HepG2 (cell line): ENCODE results near the gene ATP1A2. TPM values are rescaled to one million over a fixed set of nuclear protein-coding genes. Genes with fewer than 3 reads are reported as not detected.

Experiments
- ATAC-seq: fragments of 200-7000 bp; cut with Tn5 transposase; 3 replicates; pipeline ENCODE4 v1.9.1; 2020; ENCODE audit warnings: mild to moderate bottlenecking, moderate library complexity
- BruUV-seq: library from RNA; stranded (reverse); fragments of 400-500 nt; replicated peaks from 2 replicates; lab custom pipeline; 2021; lab: Mats Ljungman, UMichigan
- CTCF ChIA-PET: fragments of 300-600 bp; formaldehyde crosslinking; extraction: SDS; loops from one replicate; lab custom pipeline; 2021; ENCODE audit warnings: low total read pairs, inconsistent platforms, low intra/inter-chr PET ratio; lab: Yijun Ruan, JAX
- POLR2A ChIA-PET: fragments of 350-600 bp; sonication (Branson Sonifier 250); formaldehyde crosslinking; loops from one replicate; lab custom pipeline; 2020; ENCODE audit warnings: antibody characterized with exemption, inconsistent platforms; lab: Yijun Ruan, JAX
- DNase-seq: peaks from one replicate; pipeline ENCODE4 v3.0.0-alpha.2; 2015; ENCODE audit warnings: low spot score
- FAIRE-seq: peaks from 3 replicates; lab custom pipeline; 2011; peaks lifted over from hg19 to GRCh38; lab: Jason Lieb, UNC
- H2AFZ ChIP-seq: one replicate; pipeline ENCODE4 v1.6.1; 2011; ENCODE audit warnings: low read length, inconsistent platforms
- H3K27ac ChIP-seq: fragments of 300-600 bp; 3 replicates; pipeline ENCODE4 v1.8.0; 2011; ENCODE audit warnings: mixed run types, mild to moderate bottlenecking, mixed read lengths, low read length, inconsistent platforms; ENCODE audit not compliant: insufficient read depth; ENCODE audit errors: extremely low read length
- H3K27me3 ChIP-seq, 2 experiments: fragments of 200-600 bp in 1 of 2; 2 replicates in 1 of 2; 3 replicates in 1 of 2; pipeline versions ENCODE4 v1.6.0 to v1.8.0; 2011; ENCODE audit warnings: low read length in 2 of 2, mild to moderate bottlenecking in 2 of 2, moderate library complexity in 2 of 2, inconsistent platforms in 1 of 2; ENCODE audit not compliant: insufficient read depth in 2 of 2, control insufficient read depth in 1 of 2
- H3K36me3 ChIP-seq, 2 experiments: fragments of 200-600 bp in 1 of 2; replicated peaks in 1 of 2; 2 replicates in 1 of 2; 3 replicates in 1 of 2; pipeline versions ENCODE4 v1.5.1 to v1.8.0; 2011; ENCODE audit warnings: low read length in 2 of 2, inconsistent platforms in 1 of 2; ENCODE audit not compliant: insufficient read depth in 2 of 2, control insufficient read depth in 1 of 2
- H3K4me1 ChIP-seq: 2 replicates; pipeline ENCODE4 v1.5.1; 2012; ENCODE audit warnings: low read length, inconsistent platforms; ENCODE audit not compliant: insufficient read depth
- H3K4me2 ChIP-seq: 2 replicates; pipeline ENCODE4 v1.6.0; 2011; ENCODE audit warnings: low read depth, low read length, inconsistent platforms
- H3K4me3 ChIP-seq, 3 experiments: fragments of 200-600 bp in 1 of 3; sonication (generic), shearing (Covaris generic) in 1 of 3; replicated peaks in 1 of 3; 2 replicates each; pipeline ENCODE4 v1.5.1; 2011 to 2016; ENCODE audit warnings: low read length in 3 of 3, inconsistent platforms in 2 of 3, low read depth in 2 of 3, mild to moderate bottlenecking in 2 of 3, control low read depth in 1 of 3, mixed read lengths in 1 of 3; ENCODE audit not compliant: insufficient read depth in 1 of 3
- H3K79me2 ChIP-seq: one replicate; pipeline ENCODE4 v1.6.1; 2011; ENCODE audit warnings: low read length, inconsistent platforms; ENCODE audit not compliant: insufficient read depth
- H3K9ac ChIP-seq: 2 replicates; pipeline ENCODE4 v1.6.0; 2011; ENCODE audit warnings: mild to moderate bottlenecking, low read depth, low read length, inconsistent platforms; ENCODE audit not compliant: insufficient read depth
- H3K9me3 ChIP-seq: 2 replicates; pipeline ENCODE4 v1.5.1; 2012; ENCODE audit warnings: mild to moderate bottlenecking, low read length
- H4K20me1 ChIP-seq: 2 replicates; pipeline ENCODE4 v1.6.0; 2011; ENCODE audit warnings: inconsistent platforms, mild to moderate bottlenecking, low read length, moderate library complexity; ENCODE audit not compliant: insufficient read depth
- FOSL1 ChIP-seq: sonication (generic); formaldehyde crosslinking; IDR thresholded peaks from 2 replicates; pipeline ENCODE4 v1.9.0; 2021; ENCODE audit warnings: missing genetic modification reagents, borderline replicate concordance
- NCOA1 ChIP-seq: sonication (generic); formaldehyde crosslinking; IDR thresholded peaks from 2 replicates; pipeline ENCODE4 v1.9.0; 2021; ENCODE audit warnings: missing genetic modification reagents
- NFYC ChIP-seq: IDR thresholded peaks from 2 replicates; pipeline ENCODE4 v1.6.1; 2016; ENCODE audit warnings: missing genetic modification reagents, missing compliant biosample characterization
- PCBP2 ChIP-seq: fragments of 200-400 bp; formaldehyde crosslinking; optimal IDR thresholded peaks from 2 replicates; pipeline ENCODE3; 2018; ENCODE audit warnings: low read length, low read depth; ENCODE audit not compliant: poor library complexity, severe bottlenecking
- SMAD1 ChIP-seq: sonication (generic); formaldehyde crosslinking; IDR thresholded peaks from 2 replicates; pipeline ENCODE4 v1.4.0; 2020; ENCODE audit warnings: missing genetic modification reagents, low read depth, mild to moderate bottlenecking, borderline replicate concordance
- SOX6 ChIP-seq, 2 experiments: fragments of 450-650 bp in 1 of 2; sonication (generic) in 1 of 2; formaldehyde crosslinking in 1 of 2; IDR thresholded peaks; 2 replicates each; pipeline versions ENCODE4 v1.4.0 to v1.6.1; 2017 to 2020; ENCODE audit warnings: antibody characterized with exemption in 1 of 2, mild to moderate bottlenecking in 1 of 2, missing genetic modification reagents in 1 of 2
- SSRP1 ChIP-seq: IDR thresholded peaks from 2 replicates; pipeline ENCODE4 v1.6.1; 2016; ENCODE audit warnings: control low read depth
- YEATS4 ChIP-seq: sonication (generic); formaldehyde crosslinking; IDR thresholded peaks from 2 replicates; pipeline ENCODE4 v1.4.0; 2020; ENCODE audit warnings: missing genetic modification reagents, borderline replicate concordance
- ZFP36L2 ChIP-seq: sonication (generic); formaldehyde crosslinking; IDR thresholded peaks from 2 replicates; pipeline ENCODE4 v1.4.0; 2020; ENCODE audit warnings: missing genetic modification reagents
- WGBS: methylation state at CpG from one replicate; pipeline ENCODE4 v1.1.6; 2017; ENCODE audit warnings: low lambda C conversion rate; 5-methylcytosine and 5-hydroxymethylcytosine counted together
- in situ Hi-C: cut with HindIII; loops from 2 replicates; pipeline ENCODE4 v1.10.0; 2017; ENCODE audit warnings: low pct_unique_long_range_greater_than_20kb; ENCODE audit not compliant: extremely low pct_ligation_motif_present
- intact Hi-C: fragments of 100-400 bp; cut with micrococcal nuclease; formaldehyde crosslinking; loops from one replicate; pipeline ENCODE4 v1.10.0; 2022; ENCODE audit not compliant: unreplicated experiment
- polyA plus RNA-seq, 8 experiments: library from polyadenylated mRNA; depleted of rRNA in 3 of 8; stranded (reverse) in 7 of 8; unstranded in 1 of 8; fragments of >200 nt; fragmentation: Illumina TruSeq in 4 of 8; extraction: Trizol in 4 of 8; gene quantifications; 2 replicates each; pipeline versions ENCODE4 v1.2.1 to v1.2.3, GENCODE V29; 2011 to 2016; ENCODE audit warnings: low read depth in 4 of 8, missing spikeins in 1 of 8, mixed read lengths in 1 of 8; ENCODE audit not compliant: insufficient read depth in 1 of 8
- total RNA-seq, 5 experiments: library from RNA; depleted of rRNA; stranded (reverse); fragments of >200 nt; fragmentation: Illumina TruSeq; extraction: Trizol; gene quantifications; 2 replicates each; pipeline ENCODE4 v1.2.3, GENCODE V29; 2016; ENCODE audit warnings: low read depth in 1 of 5
- TF ChIP-seq, protein P1 (sequence below): sonication (generic); formaldehyde crosslinking; IDR thresholded peaks from 2 replicates; pipeline ENCODE4; 2020; ENCODE audit warnings: missing genetic modification reagents, mild to moderate bottlenecking, borderline replicate concordance
- TF ChIP-seq, protein P2 (sequence below): sonication (generic); formaldehyde crosslinking; IDR thresholded peaks from 2 replicates; pipeline ENCODE4 v1.4.0; 2020; ENCODE audit warnings: low read depth, mild to moderate bottlenecking, missing genetic modification reagents
- TF ChIP-seq, protein P3 (sequence below): sonication (generic); formaldehyde crosslinking; IDR thresholded peaks from 2 replicates; pipeline ENCODE4 v1.8.1; 2023; ENCODE audit warnings: mild to moderate bottlenecking, inconsistent platforms, moderate library complexity, missing genetic modification reagents, borderline replicate concordance
- TF ChIP-seq, protein P4 (sequence below): sonication (generic); formaldehyde crosslinking; IDR thresholded peaks from 2 replicates; pipeline ENCODE4 v1.5.0; 2020; ENCODE audit warnings: missing genetic modification reagents, mild to moderate bottlenecking, borderline replicate concordance
- TF ChIP-seq, protein P5 (sequence below): sonication (generic); formaldehyde crosslinking; IDR thresholded peaks from 2 replicates; pipeline ENCODE4 v1.5.0; 2020; ENCODE audit warnings: missing genetic modification reagents, mild to moderate bottlenecking, borderline replicate concordance

Gene ATP1A2
- total and polyA plus RNA-seq, 2 of the 13 experiments (the other 11 are each of a cell fraction or from before 2014, with no cell fraction given): 0.16 TPM; not detected in 1

DNA sequence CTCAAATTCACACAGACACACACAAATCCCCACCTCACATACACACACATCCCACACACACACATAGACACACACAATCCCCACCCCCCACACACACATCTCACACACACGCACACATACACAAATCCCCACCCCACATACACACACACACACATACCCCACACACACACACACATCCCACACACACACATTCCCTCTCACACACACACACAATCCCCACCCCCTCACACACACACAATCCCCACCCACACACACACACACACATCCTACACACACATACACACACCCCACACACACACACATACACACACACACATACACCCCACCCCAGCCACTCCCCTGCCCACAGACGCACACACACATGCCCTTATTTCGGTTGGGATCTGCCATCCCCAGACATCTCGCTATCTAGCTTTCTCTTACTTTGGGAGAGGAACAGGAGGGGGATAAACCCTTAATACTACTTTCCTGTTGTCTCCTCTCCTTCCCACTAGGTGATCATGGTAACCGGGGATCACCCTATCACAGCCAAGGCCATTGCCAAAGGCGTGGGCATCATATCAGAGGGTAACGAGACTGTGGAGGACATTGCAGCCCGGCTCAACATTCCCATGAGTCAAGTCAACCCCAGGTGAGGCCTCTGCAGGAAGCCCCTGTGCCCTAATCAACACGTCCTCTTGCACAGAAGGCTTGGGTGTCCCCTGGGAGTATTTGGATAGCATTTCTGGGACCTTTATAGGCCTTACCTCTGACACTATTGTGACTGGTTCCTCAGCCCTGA is 18.6 kb downstream of the ATP1A2 start:
- H3K9ac ChIP-seq: no peak overlapping the region
- ChIA-PET POLR2A (no interaction called here), CTCF (no interaction called here)
- no peak overlapping the region for H3K4me3 ChIP-seq
- no peaks in the 10 kb centered on the region for H3K79me2 ChIP-seq
- no peak overlapping the region for H3K4me2 ChIP-seq
- no peak for FAIRE-seq
- ATAC-seq: no peak
- no peak for DNase-seq
- H4K20me1 ChIP-seq: no peaks in the 10 kb centered on the region
- H3K36me3 ChIP-seq: no peaks in the 10 kb centered on the region
- no TSS peak for BruUV-seq
- intact Hi-C loops (no loop called here), in situ Hi-C loops (no loop called here)
- no peaks in the 10 kb centered on the region for H3K27me3 ChIP-seq
- no peak overlapping the region for H3K27ac ChIP-seq
- no peak overlapping the region for H2AFZ ChIP-seq
- H3K4me1 ChIP-seq: peaks cover 35% of the 10 kb centered on the region
- WGBS: 66% methylated on average over 9 of the region's 9 CpGs
- H3K9me3 ChIP-seq: no peaks in the 10 kb centered on the region
- TF ChIP-seq YEATS4 (no peak), NFYC (no peak), ZFP36L2 (CRISPR knock-in tag) (no peak), SSRP1 (CRISPR knock-in tag) (no peak), FOSL1 (CRISPR knock-in tag) (no peak), NCOA1 (CRISPR knock-in tag) (no peak), PCBP2 (no peak), SOX6 (IDR thresholded peaks at IDR 0.05) (no peak), SOX6 (CRISPR knock-in tag; IDR thresholded peaks at IDR 0.05) (no peak), SMAD1 (no peak)
- TF ChIP-seq, protein P1, sequence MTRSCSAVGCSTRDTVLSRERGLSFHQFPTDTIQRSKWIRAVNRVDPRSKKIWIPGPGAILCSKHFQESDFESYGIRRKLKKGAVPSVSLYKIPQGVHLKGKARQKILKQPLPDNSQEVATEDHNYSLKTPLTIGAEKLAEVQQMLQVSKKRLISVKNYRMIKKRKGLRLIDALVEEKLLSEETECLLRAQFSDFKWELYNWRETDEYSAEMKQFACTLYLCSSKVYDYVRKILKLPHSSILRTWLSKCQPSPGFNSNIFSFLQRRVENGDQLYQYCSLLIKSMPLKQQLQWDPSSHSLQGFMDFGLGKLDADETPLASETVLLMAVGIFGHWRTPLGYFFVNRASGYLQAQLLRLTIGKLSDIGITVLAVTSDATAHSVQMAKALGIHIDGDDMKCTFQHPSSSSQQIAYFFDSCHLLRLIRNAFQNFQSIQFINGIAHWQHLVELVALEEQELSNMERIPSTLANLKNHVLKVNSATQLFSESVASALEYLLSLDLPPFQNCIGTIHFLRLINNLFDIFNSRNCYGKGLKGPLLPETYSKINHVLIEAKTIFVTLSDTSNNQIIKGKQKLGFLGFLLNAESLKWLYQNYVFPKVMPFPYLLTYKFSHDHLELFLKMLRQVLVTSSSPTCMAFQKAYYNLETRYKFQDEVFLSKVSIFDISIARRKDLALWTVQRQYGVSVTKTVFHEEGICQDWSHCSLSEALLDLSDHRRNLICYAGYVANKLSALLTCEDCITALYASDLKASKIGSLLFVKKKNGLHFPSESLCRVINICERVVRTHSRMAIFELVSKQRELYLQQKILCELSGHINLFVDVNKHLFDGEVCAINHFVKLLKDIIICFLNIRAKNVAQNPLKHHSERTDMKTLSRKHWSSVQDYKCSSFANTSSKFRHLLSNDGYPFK (CRISPR knock-in tag): no peak
- TF ChIP-seq, protein P2, sequence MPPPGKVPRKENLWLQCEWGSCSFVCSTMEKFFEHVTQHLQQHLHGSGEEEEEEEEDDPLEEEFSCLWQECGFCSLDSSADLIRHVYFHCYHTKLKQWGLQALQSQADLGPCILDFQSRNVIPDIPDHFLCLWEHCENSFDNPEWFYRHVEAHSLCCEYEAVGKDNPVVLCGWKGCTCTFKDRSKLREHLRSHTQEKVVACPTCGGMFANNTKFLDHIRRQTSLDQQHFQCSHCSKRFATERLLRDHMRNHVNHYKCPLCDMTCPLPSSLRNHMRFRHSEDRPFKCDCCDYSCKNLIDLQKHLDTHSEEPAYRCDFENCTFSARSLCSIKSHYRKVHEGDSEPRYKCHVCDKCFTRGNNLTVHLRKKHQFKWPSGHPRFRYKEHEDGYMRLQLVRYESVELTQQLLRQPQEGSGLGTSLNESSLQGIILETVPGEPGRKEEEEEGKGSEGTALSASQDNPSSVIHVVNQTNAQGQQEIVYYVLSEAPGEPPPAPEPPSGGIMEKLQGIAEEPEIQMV: no peak
- TF ChIP-seq, protein P3, sequence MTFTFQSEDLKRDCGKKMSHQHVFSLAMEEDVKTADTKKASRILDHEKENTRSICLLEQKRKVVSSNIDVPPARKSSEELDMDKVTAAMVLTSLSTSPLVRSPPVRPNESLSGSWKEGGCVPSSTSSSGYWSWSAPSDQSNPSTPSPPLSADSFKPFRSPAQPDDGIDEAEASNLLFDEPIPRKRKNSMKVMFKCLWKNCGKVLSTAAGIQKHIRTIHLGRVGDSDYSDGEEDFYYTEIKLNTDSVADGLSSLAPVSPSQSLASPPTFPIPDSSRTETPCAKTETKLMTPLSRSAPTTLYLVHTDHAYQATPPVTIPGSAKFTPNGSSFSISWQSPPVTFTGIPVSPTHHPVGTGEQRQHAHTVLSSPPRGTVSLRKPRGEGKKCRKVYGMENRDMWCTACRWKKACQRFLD (CRISPR knock-in tag): no peak
- TF ChIP-seq, protein P4, sequence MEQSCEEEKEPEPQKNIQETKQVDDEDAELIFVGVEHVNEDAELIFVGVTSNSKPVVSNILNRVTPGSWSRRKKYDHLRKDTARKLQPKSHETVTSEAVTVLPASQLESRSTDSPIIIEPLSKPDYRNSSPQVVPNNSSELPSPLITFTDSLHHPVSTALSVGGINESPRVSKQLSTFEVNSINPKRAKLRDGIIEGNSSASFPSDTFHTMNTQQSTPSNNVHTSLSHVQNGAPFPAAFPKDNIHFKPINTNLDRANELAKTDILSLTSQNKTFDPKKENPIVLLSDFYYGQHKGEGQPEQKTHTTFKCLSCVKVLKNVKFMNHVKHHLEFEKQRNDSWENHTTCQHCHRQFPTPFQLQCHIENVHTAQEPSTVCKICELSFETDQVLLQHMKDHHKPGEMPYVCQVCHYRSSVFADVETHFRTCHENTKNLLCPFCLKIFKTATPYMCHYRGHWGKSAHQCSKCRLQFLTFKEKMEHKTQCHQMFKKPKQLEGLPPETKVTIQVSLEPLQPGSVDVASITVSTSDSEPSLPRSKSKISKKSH (CRISPR knock-in tag): no peak
- TF ChIP-seq, protein P5, sequence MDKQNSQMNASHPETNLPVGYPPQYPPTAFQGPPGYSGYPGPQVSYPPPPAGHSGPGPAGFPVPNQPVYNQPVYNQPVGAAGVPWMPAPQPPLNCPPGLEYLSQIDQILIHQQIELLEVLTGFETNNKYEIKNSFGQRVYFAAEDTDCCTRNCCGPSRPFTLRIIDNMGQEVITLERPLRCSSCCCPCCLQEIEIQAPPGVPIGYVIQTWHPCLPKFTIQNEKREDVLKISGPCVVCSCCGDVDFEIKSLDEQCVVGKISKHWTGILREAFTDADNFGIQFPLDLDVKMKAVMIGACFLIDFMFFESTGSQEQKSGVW: no peak
